Measurements from ENCODE around the gene SCNN1G. TPM values are rescaled to one million over a fixed set of nuclear protein-coding genes. Genes with fewer than 3 reads are reported as not detected.

The SCNN1G gene
- total and polyA plus RNA-seq, 9 of the 15 experiments (the other 6 are each of a cell fraction or from before 2014, with no cell fraction given): not detected

GRCh38 chr16:23227529-23227928 is 45.0 kb downstream of the SCNN1G start (continued):
- TF ChIP-seq, protein P1, sequence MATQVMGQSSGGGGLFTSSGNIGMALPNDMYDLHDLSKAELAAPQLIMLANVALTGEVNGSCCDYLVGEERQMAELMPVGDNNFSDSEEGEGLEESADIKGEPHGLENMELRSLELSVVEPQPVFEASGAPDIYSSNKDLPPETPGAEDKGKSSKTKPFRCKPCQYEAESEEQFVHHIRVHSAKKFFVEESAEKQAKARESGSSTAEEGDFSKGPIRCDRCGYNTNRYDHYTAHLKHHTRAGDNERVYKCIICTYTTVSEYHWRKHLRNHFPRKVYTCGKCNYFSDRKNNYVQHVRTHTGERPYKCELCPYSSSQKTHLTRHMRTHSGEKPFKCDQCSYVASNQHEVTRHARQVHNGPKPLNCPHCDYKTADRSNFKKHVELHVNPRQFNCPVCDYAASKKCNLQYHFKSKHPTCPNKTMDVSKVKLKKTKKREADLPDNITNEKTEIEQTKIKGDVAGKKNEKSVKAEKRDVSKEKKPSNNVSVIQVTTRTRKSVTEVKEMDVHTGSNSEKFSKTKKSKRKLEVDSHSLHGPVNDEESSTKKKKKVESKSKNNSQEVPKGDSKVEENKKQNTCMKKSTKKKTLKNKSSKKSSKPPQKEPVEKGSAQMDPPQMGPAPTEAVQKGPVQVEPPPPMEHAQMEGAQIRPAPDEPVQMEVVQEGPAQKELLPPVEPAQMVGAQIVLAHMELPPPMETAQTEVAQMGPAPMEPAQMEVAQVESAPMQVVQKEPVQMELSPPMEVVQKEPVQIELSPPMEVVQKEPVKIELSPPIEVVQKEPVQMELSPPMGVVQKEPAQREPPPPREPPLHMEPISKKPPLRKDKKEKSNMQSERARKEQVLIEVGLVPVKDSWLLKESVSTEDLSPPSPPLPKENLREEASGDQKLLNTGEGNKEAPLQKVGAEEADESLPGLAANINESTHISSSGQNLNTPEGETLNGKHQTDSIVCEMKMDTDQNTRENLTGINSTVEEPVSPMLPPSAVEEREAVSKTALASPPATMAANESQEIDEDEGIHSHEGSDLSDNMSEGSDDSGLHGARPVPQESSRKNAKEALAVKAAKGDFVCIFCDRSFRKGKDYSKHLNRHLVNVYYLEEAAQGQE (IDR thresholded peaks at IDR 0.05; ENCODE audit: borderline replicate concordance): peak; percentile 40
- TF ChIP-seq, protein P1 (CRISPR knock-in tag; IDR thresholded peaks at IDR 0.05; ENCODE audit: low read depth): no peak
- TF ChIP-seq ZNF655 (CRISPR knock-in tag; IDR thresholded peaks at IDR 0.05) (no peak), ZNF217 (CRISPR knock-in tag; IDR thresholded peaks at IDR 0.05) (no peak), GABPA (tag; conservative IDR thresholded peaks at IDR 0.05; ENCODE audit: low read depth) (no peak), ZNF668 (CRISPR knock-in tag; IDR thresholded peaks at IDR 0.05) (no peak), CBFA2T2 (conservative IDR thresholded peaks at IDR 0.05) (peak; percentile 37), PHF20 (IDR thresholded peaks at IDR 0.05; ENCODE audit: partially characterized antibody) (no peak), PRDM10 (IDR thresholded peaks at IDR 0.05; ENCODE audit: partially characterized antibody) (no peak), FOS (IDR thresholded peaks at IDR 0.05; ENCODE audit: extremely low read depth, insufficient read length) (peak; percentile 78), KLF10 (CRISPR knock-in tag; IDR thresholded peaks at IDR 0.05) (no peak)
- TF ChIP-seq, protein P2, sequence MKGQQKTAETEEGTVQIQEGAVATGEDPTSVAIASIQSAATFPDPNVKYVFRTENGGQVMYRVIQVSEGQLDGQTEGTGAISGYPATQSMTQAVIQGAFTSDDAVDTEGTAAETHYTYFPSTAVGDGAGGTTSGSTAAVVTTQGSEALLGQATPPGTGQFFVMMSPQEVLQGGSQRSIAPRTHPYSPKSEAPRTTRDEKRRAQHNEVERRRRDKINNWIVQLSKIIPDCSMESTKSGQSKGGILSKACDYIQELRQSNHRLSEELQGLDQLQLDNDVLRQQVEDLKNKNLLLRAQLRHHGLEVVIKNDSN (CRISPR knock-in tag; IDR thresholded peaks at IDR 0.05): peak; percentile 95
- TF ChIP-seq, protein P3, sequence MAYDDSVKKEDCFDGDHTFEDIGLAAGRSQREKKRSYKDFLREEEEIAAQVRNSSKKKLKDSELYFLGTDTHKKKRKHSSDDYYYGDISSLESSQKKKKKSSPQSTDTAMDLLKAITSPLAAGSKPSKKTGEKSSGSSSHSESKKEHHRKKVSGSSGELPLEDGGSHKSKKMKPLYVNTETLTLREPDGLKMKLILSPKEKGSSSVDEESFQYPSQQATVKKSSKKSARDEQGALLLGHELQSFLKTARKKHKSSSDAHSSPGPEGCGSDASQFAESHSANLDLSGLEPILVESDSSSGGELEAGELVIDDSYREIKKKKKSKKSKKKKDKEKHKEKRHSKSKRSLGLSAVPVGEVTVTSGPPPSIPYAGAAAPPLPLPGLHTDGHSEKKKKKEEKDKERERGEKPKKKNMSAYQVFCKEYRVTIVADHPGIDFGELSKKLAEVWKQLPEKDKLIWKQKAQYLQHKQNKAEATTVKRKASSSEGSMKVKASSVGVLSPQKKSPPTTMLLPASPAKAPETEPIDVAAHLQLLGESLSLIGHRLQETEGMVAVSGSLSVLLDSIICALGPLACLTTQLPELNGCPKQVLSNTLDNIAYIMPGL (CRISPR knock-in tag; IDR thresholded peaks at IDR 0.05): no peak
